ENCODE measurements around the gene PLPPR4.
"Not testable (repeated sequence)": the region's sequence is repeated elsewhere in the genome, so short reads cannot be mapped to it uniquely, and the experiment has no call there.

Gene PLPPR4

GRCh38 chr1:99270646-99271045 lies 6.4 kb downstream of the PLPPR4 start:
- Histone ChIP-seq H3K27me3 (ENCODE audit: control insufficient read depth, insufficient read depth, low read length) (peaks cover 3% of the 10 kb centered on the region), H3K4me3 (ENCODE audit: low read length) (no peak overlapping the region), H3K36me3 (ENCODE audit: control insufficient read depth, insufficient read depth, low read length) (no peaks in the 10 kb centered on the region), H3K4me1 (ENCODE audit: control insufficient read depth, insufficient read depth, low read length) (no peaks in the 10 kb centered on the region), H3K9ac (ENCODE audit: low read length) (no peak overlapping the region), H3K9me3 (ENCODE audit: control insufficient read depth, low read length) (no peaks in the 10 kb centered on the region)

DNA sequence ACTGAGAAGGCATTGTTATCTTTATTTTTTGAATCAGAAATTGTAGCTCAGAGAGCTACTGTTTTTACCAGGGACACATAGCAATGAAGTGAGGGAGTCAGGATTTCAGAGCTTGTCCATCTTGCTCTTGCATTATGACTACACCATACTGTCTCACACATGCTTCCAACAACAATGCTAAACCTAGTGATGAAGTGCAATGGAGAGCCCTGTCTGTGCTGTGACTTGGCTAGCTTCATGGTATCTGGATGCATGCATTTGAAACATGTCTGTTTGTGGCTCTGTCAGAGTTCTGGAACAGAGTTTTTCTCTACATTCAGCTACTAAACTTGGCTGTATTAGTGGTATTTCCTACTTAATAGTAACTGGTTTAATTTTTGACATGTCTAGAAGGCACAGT lies 7.0 kb downstream of the PLPPR4 start:
- Histone ChIP-seq H3K9ac (ENCODE audit: low read length) (no peak overlapping the region), H3K4me1 (ENCODE audit: control insufficient read depth, insufficient read depth, low read length) (no peaks in the 10 kb centered on the region), H3K27me3 (ENCODE audit: control insufficient read depth, insufficient read depth, low read length) (peaks cover under 1% of the 10 kb centered on the region), H3K36me3 (ENCODE audit: control insufficient read depth, insufficient read depth, low read length) (no peaks in the 10 kb centered on the region), H3K4me3 (ENCODE audit: low read length) (no peak overlapping the region), H3K9me3 (ENCODE audit: control insufficient read depth, low read length) (no peaks in the 10 kb centered on the region)

GRCh38 chr1:99277066-99277465 lies 12.8 kb downstream of the PLPPR4 start:
- no peaks in the 10 kb centered on the region for H3K36me3 ChIP-seq (ENCODE audit: control insufficient read depth, insufficient read depth, low read length)
- no peaks in the 10 kb centered on the region for H3K27me3 ChIP-seq (ENCODE audit: control insufficient read depth, insufficient read depth, low read length)

GRCh38 chr1:99279525-99279924 lies 15.2 kb downstream of the PLPPR4 start:
- Histone ChIP-seq H3K4me3 (ENCODE audit: low read length) (no peak overlapping the region), H3K4me1 (ENCODE audit: control insufficient read depth, insufficient read depth, low read length) (no peaks in the 10 kb centered on the region), H3K36me3 (ENCODE audit: control insufficient read depth, insufficient read depth, low read length) (no peaks in the 10 kb centered on the region), H3K9me3 (ENCODE audit: control insufficient read depth, low read length) (no peaks in the 10 kb centered on the region), H3K27me3 (ENCODE audit: control insufficient read depth, insufficient read depth, low read length) (no peaks in the 10 kb centered on the region), H3K9ac (ENCODE audit: low read length) (no peak overlapping the region)

More at GRCh38 chr1:99277066-99277465, 12.8 kb downstream of the PLPPR4 start:
- Histone ChIP-seq H3K4me3 (ENCODE audit: low read length) (no peak overlapping the region), H3K9me3 (ENCODE audit: control insufficient read depth, low read length) (no peaks in the 10 kb centered on the region), H3K4me1 (ENCODE audit: control insufficient read depth, insufficient read depth, low read length) (no peaks in the 10 kb centered on the region), H3K9ac (ENCODE audit: low read length) (no peak overlapping the region)

GRCh38 chr1:99281105-99281504 lies 16.8 kb downstream of the PLPPR4 start:
- Histone ChIP-seq H3K27me3 (ENCODE audit: control insufficient read depth, insufficient read depth, low read length) (no peaks in the 10 kb centered on the region), H3K4me1 (ENCODE audit: control insufficient read depth, insufficient read depth, low read length) (no peaks in the 10 kb centered on the region), H3K9me3 (ENCODE audit: control insufficient read depth, low read length) (no peaks in the 10 kb centered on the region), H3K9ac (ENCODE audit: low read length) (no peak overlapping the region), H3K36me3 (ENCODE audit: control insufficient read depth, insufficient read depth, low read length) (no peaks in the 10 kb centered on the region), H3K4me3 (ENCODE audit: low read length) (no peak overlapping the region)

DNA sequence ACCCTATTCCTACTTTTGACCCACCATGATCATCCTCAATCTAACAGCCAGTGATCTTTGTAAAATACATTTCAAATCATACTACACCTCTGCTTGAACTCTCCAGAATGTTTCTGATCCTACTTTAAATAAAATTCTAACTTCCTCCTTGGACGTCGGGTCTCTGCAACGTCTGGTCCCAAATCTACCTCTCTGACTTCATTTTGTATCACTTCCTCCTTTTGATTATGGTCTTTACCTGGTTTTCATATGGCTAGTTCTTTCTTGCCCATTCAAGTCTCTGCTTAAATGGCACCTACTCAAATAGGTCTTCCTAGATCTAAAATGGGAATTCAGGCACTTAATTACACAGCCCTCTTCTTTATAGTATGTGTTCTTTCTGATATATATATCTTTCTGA lies 18.2 kb downstream of the PLPPR4 start:
- Histone ChIP-seq H3K27me3 (ENCODE audit: control insufficient read depth, insufficient read depth, low read length) (no peaks in the 10 kb centered on the region), H3K9me3 (ENCODE audit: control insufficient read depth, low read length) (no peaks in the 10 kb centered on the region), H3K4me1 (ENCODE audit: control insufficient read depth, insufficient read depth, low read length) (no peaks in the 10 kb centered on the region), H3K36me3 (ENCODE audit: control insufficient read depth, insufficient read depth, low read length) (no peaks in the 10 kb centered on the region), H3K9ac (ENCODE audit: low read length) (no peak overlapping the region), H3K4me3 (ENCODE audit: low read length) (no peak overlapping the region)

- not testable (repeated sequence) for H3K9ac ChIP-seq (ENCODE audit: low read length); H3K9me3 ChIP-seq (ENCODE audit: control insufficient read depth, low read length); H3K4me3 ChIP-seq (ENCODE audit: low read length)
Measured at GRCh38 chr1:99283521-99283920, 19.2 kb downstream of the PLPPR4 start.

GRCh38 chr1:99292886-99293285 lies 28.6 kb downstream of the PLPPR4 start:
- Histone ChIP-seq H3K36me3 (ENCODE audit: control insufficient read depth, insufficient read depth, low read length) (no peaks in the 10 kb centered on the region), H3K9ac (ENCODE audit: low read length) (no peak overlapping the region), H3K4me3 (ENCODE audit: low read length) (no peak overlapping the region), H3K9me3 (ENCODE audit: control insufficient read depth, low read length) (no peaks in the 10 kb centered on the region), H3K4me1 (ENCODE audit: control insufficient read depth, insufficient read depth, low read length) (no peaks in the 10 kb centered on the region), H3K27me3 (ENCODE audit: control insufficient read depth, insufficient read depth, low read length) (no peaks in the 10 kb centered on the region)

More at GRCh38 chr1:99283521-99283920, 19.2 kb downstream of the PLPPR4 start:
- H3K36me3 ChIP-seq (ENCODE audit: control insufficient read depth, insufficient read depth, low read length); H3K27me3 ChIP-seq (ENCODE audit: control insufficient read depth, insufficient read depth, low read length); H3K4me1 ChIP-seq (ENCODE audit: control insufficient read depth, insufficient read depth, low read length): not testable (repeated sequence)

GRCh38 chr1:99297923-99298322 lies 33.6 kb downstream of the PLPPR4 start:
- no peaks in the 10 kb centered on the region for H3K36me3 ChIP-seq (ENCODE audit: control insufficient read depth, insufficient read depth, low read length)
- H3K4me3 ChIP-seq (ENCODE audit: low read length): no peak overlapping the region
- no peak overlapping the region for H3K9ac ChIP-seq (ENCODE audit: low read length)
- no peaks in the 10 kb centered on the region for H3K9me3 ChIP-seq (ENCODE audit: control insufficient read depth, low read length)
- no peaks in the 10 kb centered on the region for H3K4me1 ChIP-seq (ENCODE audit: control insufficient read depth, insufficient read depth, low read length)
- no peaks in the 10 kb centered on the region for H3K27me3 ChIP-seq (ENCODE audit: control insufficient read depth, insufficient read depth, low read length)

- Histone ChIP-seq H3K9ac (ENCODE audit: low read length) (no peak overlapping the region), H3K36me3 (ENCODE audit: control insufficient read depth, insufficient read depth, low read length) (no peaks in the 10 kb centered on the region), H3K9me3 (ENCODE audit: control insufficient read depth, low read length) (no peaks in the 10 kb centered on the region), H3K4me1 (ENCODE audit: control insufficient read depth, insufficient read depth, low read length) (no peaks in the 10 kb centered on the region), H3K4me3 (ENCODE audit: low read length) (no peak overlapping the region), H3K27me3 (ENCODE audit: control insufficient read depth, insufficient read depth, low read length) (no peaks in the 10 kb centered on the region)
Measured at GRCh38 chr1:99304725-99305282, 40.5 kb downstream of the PLPPR4 start.

- H3K36me3 ChIP-seq (ENCODE audit: control insufficient read depth, insufficient read depth, low read length): no peaks in the 10 kb centered on the region
- H3K4me1 ChIP-seq (ENCODE audit: control insufficient read depth, insufficient read depth, low read length): no peaks in the 10 kb centered on the region
- H3K27me3 ChIP-seq (ENCODE audit: control insufficient read depth, insufficient read depth, low read length): no peaks in the 10 kb centered on the region
- no peaks in the 10 kb centered on the region for H3K9me3 ChIP-seq (ENCODE audit: control insufficient read depth, low read length)
- no peak overlapping the region for H3K9ac ChIP-seq (ENCODE audit: low read length)
- H3K4me3 ChIP-seq (ENCODE audit: low read length): no peak overlapping the region
Measured at GRCh38 chr1:99305626-99306025, 41.3 kb downstream of the PLPPR4 start.

- Histone ChIP-seq H3K9me3 (ENCODE audit: control insufficient read depth, low read length) (no peaks in the 10 kb centered on the region), H3K27me3 (ENCODE audit: control insufficient read depth, insufficient read depth, low read length) (no peaks in the 10 kb centered on the region), H3K9ac (ENCODE audit: low read length) (no peak overlapping the region), H3K36me3 (ENCODE audit: control insufficient read depth, insufficient read depth, low read length) (no peaks in the 10 kb centered on the region), H3K4me1 (ENCODE audit: control insufficient read depth, insufficient read depth, low read length) (no peaks in the 10 kb centered on the region), H3K4me3 (ENCODE audit: low read length) (no peak overlapping the region)
Measured at GRCh38 chr1:99306056-99306455, 41.8 kb downstream of the PLPPR4 start.

DNA sequence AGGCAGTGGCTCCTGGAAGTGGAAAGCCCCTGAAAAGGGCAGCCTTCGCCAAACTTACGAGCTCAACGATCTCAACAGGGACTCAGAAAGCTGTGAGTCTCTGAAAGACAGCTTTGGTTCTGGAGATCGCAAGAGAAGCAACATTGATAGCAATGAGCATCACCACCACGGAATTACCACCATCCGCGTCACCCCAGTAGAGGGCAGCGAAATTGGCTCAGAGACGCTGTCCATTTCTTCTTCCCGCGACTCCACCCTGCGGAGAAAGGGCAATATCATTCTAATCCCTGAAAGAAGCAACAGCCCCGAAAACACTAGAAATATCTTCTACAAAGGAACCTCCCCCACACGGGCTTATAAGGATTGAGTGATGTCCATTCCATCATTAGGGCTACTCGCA lies 42.4 kb downstream of the PLPPR4 start:
- no peak overlapping the region for H3K9ac ChIP-seq (ENCODE audit: low read length)
- no peaks in the 10 kb centered on the region for H3K9me3 ChIP-seq (ENCODE audit: control insufficient read depth, low read length)
- no peaks in the 10 kb centered on the region for H3K36me3 ChIP-seq (ENCODE audit: control insufficient read depth, insufficient read depth, low read length)
- H3K4me3 ChIP-seq (ENCODE audit: low read length): no peak overlapping the region
- no peaks in the 10 kb centered on the region for H3K27me3 ChIP-seq (ENCODE audit: control insufficient read depth, insufficient read depth, low read length)
- H3K4me1 ChIP-seq (ENCODE audit: control insufficient read depth, insufficient read depth, low read length): no peaks in the 10 kb centered on the region

Measured in mucosa of stomach (tissue), 1 donor.